HG03064 (cell line): ENCODE results near the gene ACADL.

Source experiments
- ATAC-seq: cut with Tn5 transposase; IDR thresholded peaks from one replicate; pipeline ENCODE4 v1.9.1; 2021; ENCODE audit warnings: low read depth; ENCODE audit not compliant: unreplicated experiment

Gene ACADL

GRCh38 chr2:210171309-210172218 lies 53.7 kb downstream of the ACADL start, which contains the start of gene KANSL1L:
KANSL1L (minus strand) TSS chr2:210171409; CDS start chr2:210154582, 16,827 bp downstream.
- peak; percentile 74 for ATAC-seq

DNA sequence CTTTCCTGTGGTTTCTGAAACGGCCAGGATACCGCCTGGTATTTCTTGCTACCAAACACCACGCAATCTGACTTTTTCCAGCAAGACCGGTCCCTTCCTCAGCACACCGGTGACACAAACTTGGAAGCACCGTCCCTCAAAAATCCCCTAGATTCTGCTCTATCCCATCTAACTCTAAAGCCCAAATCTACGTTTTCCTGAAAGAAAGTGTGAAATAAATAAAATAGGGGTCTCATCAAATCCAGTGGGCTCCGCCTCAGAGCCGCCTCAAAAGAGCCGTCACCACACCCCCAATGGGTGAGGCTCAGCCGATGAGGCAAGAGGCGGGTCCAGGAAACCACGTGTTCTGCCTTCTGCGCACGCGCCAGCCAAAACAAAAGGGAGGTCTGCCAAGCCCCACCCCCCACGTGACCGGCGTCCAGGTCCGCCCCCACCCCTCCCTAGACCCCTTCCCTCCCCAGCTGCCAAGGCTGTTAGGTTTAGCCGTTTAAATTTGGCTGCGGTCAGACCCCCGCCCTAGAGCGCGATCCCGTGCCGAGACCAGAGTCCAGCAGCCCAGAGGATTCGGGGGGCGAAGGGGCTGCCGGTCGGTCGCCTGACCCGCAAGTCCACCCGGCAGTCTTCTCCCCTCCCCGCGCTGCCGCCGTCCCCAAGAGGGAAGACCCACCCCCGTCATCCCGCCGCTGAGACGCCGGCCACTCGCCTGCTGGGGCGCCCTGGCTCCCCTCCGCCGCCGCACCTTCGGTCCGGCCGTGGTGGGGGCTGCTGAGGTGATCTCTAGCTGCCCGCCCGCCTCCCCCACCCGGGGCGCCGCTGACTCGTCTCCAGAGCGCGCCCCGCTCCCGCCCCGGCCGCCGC lies 54.6 kb downstream of the ACADL start:
- ATAC-seq, result peak; percentile 64

- peak; percentile 0 for ATAC-seq
These were observed 55.1 kb downstream of the ACADL start for GRCh38 chr2:210170196-210170445.

- peak; percentile 29 for ATAC-seq
These were observed 55.6 kb downstream of the ACADL start for GRCh38 chr2:210169516-210170195.

GRCh38 chr2:210167227-210167626 lies 58.0 kb downstream of the ACADL start:
- no peak for ATAC-seq

DNA sequence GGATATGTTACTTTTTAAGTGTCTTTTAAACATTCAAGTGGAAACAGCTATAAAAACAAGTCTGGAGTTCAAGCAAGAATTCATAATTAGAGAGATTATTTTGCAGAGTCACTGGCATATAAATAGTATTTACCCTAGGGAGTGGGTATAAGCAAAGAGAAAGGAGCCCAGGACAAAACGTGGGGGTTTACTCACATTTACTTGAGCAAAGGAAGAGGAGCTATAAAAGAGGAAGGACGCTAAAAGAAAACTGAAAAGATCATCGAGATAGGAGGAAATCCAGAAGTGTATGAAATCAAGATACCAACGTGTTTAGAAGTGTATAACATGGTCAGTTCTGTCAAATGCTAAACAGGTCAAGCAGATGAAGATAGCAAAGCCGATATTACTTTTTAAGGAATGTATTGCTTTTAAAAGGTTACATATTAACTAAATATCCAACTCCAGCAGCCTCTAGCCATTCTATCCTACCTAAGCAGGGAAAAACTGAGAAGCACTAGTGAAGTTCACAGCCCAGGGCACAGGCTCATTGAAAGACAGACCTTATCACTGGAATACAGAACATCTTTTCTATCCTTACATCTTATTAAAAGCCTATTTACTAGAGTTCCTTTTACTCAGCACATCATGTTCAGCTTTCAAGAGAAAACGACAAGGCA lies 62.7 kb downstream of the ACADL start:
- ATAC-seq, result no peak

DNA sequence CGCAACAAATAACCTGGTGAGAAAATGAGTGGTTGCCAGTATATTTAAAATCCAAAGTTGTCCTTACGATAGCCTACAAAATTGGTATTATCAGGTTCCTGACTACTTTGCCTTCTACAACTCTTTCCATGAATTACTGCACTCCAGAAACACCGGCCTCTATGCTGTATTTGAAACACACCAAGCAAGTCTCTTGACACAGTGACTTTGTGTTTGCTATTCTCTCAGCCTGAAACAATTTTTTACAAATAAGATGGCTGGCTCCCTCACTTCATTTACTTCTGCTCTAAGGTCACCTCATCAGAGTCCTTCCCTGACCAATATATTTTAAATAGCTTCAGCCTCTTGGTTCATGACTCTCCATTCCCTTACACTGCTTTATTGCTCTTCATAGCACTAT lies 66.2 kb downstream of the ACADL start:
- no peak for ATAC-seq

DNA sequence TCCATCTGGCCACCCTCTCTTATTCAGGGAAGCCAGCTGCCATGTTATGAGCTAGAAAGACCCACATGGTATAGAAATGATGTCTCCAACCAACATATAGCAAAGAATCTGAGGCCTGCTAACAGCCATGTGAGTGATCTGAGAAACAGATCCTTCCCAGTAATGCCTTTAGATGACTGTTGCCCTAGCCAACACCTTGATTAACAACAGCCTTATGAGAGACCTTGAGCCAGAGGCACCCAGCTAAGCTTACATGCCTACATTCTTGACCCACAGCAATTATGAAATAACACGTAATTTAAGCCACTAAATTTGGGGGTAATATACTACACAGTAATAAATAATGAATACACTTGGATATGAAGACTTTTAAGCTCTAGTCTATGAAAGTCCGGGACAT lies 67.0 kb downstream of the ACADL start:
- no peak for ATAC-seq

DNA sequence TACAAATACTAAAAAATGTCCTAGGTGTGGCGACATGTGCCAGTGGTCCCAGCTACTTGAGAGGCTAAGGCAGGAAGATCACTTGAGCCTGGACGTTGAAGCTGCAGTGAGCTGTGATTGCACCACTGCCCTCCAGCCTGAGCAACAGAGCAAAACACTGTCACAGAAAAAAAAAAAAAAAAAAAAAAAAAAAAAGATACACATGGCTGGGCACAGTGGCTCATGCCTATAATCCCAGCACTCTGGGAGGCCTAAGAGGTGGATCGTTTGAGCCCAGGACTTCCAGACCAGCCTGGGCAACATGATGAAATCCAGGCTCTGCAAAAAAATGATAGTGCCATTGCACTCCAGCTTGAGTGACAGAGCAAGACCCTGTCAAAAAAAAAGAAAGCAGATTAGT lies 67.7 kb downstream of the ACADL start:
- ATAC-seq, result no peak

DNA sequence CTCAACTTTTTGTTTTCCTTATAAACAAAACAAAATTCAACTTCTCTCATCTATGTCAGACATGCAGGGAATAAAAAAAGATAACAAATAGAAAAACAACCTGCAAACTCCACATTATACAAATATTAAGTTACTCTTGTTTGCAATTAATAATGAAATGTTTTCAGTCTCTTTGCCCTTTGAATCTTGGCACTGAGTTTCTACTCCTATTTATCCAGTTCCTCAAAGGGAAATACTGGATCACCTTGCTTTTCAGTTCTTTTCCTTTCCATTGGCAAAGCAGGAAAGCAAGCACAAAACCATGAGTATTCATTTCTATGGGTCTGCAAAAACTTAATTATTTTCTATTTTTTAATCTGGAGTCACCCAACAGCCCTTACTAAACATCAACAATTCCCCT lies 77.6 kb downstream of the ACADL start:
- no peak for ATAC-seq
